NCI-H82 treated with DMSO at 0.1 percent for 48 hours (cell line): ENCODE data around the gene RPH3AL.

Source experiments
- DNase-seq: peaks from one replicate; lab custom pipeline; 2025; ENCODE audit not compliant: unreplicated experiment; lab: John Stamatoyannopoulos, UW

Gene RPH3AL

DNA sequence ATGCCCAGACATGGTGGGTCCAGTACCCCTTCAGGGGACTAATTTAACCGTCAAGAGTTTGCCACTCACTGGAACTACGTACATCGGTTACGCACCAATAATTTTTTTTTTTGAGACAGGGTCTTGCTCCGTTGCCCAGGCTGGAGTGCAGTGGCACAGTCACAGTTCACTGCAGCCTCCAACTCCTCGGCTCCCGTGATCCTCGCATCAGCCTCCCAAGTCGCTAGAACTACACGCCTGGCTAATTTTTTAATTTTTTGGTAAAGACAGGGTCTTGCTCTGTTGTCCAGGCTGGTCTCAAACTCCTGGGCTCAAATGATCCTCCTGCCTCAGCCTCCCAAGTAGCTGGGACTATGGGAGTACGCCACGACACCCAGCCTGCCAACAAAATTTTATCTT, 15.6 kb downstream of the RPH3AL start:
- no peak for DNase-seq

DNA sequence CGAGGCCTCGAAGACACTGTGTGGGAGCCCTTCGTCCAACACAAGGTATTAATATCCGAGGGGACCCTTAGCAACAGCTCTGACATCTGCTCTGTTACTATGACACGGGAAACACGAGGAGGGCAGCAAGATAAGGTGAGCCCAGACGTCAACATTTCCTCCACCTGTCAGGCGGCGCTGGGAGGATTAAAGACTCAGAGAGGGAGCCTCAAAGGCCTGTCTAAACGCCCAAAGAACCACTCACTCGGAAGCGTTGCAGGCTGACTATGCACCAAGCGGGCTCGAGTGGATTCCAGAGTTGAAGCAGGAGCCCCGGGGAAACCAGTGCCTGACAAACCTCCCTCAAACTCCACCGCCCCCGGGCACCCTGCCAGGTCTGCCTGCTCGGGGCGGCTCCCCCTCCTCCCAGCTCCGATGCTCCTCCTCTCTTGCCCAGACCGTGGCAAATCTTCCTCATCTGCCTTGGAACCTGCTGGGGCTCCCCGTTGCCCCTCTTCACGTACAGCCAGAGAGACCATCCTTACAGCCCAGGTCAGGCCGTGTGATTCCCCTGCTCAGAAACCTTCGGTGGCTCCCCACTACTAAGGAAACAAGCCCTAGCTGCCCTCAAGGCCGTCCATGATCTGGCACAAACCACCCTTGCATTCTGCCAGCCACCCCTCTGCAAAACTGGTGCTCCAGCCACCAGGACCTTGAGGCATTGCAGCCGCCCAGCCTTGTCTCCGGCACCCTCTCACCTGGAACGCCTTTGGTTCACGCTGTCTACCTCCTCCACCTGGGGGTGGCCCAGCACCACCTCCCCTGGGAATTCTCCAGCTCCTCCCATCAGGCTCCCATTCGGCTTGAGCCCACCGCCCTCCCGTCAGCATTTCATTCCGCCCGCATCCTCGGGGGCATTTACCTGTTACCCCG, 16.2 kb downstream of the RPH3AL start:
- peak; percentile 66 for DNase-seq

DNA sequence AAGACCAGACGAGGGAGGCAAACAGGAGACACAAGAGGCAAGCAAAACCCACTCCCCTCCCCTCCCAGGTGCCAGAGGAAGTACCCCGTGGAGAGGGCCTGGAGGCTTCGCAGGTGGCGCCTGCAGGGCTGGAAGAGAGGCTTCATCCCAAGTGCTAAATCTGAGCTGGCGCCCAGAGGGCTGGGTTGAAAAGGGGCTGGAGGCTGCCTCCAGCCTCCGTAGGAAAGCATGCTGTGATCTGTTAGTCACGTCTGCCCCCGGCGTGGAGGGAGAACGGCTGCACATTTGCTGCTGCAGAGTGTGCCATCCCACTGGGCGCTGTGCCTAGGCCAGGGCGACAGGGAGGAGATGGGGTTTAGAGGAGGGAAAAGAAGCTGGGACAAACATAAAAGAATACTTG, 16.9 kb downstream of the RPH3AL start:
- DNase-seq, result no peak

DNA sequence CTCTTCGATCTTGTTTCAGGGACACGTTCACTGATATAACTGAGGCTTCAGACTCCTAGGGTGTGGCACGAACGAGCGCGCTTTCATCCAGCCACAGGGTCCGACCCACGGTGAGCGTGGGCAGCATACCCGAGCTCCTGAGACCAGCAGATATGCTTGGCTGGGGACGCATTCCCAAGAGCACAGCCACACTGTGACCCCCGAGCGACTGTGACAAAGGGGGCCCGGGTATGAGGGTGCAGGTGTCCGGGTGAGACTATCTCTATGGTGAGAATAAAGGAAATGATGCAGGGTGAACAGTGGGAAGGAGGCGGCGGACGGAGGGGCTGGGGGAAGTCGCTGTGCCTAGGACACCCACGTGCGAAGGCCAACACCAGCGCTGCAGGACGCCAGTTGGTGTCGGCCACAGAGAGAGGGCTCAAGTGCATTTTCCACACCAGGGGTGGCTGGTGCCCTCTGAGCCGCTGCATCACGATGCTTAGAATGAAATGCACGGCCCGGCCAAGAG, 17.6 kb downstream of the RPH3AL start:
- no peak for DNase-seq

DNA sequence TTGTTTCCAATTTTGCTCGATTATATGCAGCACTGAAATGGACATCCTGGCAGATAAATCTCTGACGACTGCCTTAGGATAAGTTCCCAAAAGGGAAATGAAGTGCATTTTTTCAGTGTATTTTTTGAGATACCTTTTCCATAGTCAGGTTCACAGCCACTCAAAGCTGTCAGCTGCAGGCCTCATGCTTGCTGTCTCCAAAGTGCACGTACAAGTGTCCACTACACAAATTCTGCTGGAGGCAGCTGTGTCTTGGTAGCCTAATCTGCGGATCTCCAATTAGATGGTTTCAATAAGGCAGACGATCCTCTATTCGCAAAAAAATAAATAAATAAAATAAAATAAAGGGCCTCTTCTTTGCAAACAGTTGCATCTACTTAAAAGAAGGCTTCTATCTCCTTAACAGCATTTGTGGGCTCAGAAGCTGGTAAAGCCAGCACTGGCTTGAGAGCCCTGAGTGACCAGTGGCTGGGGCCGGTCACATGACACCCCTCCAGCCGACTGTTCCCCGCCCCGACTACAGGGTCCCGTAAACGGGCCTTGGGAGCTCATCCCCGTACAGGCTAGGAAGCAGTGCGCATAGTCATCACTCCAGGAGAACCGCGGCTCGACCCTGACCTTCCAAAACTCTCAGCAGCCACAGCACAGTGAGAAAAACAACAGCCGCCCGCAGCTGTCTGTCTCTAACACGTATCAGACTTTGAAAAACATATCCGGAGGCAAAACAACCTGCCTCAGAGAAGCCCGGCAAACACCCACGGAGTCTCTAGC, 18.8 kb downstream of the RPH3AL start:
- no peak for DNase-seq

DNA sequence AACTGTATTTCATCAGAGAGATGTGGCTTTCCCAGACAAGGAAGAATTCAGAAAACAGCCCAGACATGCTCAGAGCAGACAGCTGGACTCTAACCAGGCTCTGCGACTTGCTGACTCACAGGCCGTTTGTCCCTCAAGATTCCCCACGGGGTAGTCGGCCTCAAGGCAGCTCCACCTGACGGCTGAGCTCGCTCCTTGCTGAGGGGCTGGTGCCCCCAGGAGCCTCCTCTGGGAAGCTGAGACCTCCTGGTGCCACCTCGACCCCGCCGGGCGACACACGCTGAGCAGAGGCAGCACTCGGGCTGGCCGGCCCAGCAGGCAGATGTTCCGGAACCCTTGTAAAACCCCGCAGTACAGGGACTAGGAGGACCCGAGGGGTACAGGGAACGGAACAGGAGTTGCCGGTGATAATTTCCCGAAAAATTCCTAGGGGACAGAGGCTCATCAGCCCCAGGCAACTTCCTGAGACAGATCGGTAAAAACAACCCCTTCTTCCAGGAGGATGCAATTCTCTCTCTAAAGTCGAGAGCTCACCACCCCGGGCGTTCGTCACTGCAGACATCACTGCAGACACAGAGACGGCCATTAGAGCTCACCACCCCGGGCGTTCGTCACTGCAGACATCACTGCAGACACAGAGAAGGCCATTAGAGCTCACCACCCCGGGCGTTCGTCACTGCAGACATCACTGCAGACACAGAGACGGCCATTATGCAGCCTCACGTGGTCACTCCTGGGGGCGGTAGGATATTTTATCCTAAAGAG, 19.9 kb downstream of the RPH3AL start:
- DNase-seq, result no peak

DNA sequence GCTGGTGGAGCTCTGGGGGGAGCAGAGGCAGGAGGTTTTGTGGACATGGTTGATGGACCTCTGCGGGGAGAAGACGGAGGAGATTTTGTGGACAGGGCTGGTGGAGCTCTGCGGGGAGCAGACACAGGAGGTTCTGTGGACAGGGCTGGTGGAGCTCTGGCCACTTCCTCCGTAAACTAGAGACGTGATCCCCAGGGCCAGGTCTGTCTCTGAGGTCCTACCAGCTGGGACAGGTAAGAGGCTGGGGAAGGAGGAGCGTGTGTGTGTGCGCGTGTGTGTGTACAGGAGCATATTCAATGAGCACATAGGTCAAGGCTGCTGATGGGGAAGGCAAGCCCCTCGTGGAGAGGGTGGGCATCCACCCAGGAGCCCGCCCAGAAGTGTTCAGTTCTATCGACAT, 20.6 kb downstream of the RPH3AL start:
- DNase-seq, result no peak

DNA sequence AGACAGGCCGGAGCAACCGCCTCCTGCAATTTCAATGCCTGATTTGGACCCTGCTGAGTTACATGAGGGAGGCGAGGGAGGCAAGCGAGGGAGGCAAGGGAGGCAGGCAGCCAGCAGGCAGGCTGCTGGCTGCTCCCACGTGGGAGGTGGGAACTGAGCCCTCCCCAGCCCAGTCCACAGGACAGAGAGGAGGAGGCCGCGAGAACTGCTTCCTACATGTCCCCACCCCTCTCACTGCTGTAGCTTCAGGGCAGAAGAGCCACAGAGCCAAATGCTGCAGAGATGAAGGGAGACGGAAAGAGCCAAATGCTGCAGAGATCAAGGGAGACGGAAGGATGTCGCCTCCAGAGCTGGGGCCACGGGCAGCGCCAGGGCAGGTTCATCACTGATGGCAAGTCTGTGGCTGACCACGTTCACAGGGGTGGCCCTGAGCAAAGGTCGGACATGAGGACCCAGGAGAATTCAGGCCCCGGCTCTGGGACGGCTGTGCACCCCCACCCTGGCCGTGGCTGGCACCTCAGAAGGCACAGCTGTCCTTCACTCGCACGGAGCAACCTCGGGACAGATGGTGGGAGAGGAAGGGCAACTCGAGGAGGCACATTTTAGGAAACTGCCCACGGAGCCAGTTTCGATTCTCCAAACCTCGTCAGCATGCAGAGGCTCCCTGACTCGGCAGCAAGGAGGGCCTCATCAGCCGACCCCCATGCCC, 21.5 kb downstream of the RPH3AL start:
- no peak for DNase-seq

DNA sequence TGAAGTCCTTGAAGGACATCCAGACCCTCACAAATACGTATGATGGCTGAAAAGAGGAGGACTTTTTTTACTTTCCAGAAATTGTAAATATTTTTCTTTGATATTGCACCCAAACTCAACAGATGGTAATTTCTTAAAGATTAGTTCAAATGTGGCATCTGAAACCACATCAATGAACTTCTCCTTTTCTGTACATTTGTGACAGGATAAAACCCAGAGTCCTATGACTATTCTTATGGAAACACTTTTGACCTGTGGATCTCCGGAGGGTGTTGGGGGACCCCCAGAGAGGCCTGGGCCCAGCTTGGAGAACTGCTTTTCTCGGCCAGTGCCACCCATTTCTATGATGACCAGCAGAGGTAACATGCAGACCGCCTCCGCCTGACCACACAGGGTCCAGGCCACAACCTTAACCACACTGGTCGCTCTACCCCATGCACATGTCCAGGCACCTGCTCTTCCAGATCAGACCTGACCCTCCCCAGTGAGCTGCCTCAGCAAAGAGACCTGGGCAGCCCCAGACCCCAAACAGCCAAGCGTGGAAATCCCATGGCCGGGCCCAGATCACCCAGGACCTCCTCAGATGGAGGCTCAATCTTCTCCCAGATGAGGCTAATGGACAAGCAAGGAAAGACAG, 22.7 kb downstream of the RPH3AL start:
- no peak for DNase-seq

DNA sequence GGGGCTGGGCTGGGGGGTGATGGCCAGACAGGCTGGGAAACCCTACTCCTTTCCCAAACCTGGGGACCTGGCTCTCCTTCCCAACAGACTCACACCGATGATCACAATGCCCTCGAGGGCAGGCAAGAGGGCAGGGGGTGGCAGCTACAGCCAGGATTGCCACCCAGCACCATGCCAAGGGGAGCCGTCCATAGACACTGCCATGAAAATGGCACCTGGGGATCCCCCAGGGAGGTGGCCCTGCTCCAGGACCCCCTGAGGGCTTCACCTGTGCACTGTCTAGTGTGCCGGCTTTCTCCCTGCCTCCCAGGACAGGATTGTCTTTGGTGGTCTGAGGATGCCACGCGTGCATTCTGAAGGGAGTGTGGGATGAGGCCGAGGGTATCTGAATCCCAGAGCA, 24.6 kb downstream of the RPH3AL start:
- DNase-seq, result no peak

DNA sequence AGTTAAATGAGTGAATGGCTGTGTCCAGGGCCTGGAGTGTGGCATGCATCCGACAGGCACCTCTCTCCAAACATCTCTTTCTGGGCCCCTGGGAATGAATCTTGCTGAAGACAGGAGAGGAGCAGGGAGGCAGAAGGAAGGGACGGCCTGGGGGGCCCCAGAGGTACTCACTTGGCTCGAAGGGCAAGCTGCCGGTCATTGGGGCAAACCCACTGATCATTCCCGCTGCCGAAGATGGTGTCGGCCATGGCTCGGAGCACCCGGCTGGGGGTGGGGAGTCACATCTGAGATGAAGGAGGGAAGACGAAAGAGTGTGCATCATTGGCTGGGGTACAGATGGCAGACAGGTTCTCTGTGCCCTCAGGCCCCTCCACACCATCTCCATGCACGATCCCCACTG, 25.3 kb downstream of the RPH3AL start:
- no peak for DNase-seq

DNA sequence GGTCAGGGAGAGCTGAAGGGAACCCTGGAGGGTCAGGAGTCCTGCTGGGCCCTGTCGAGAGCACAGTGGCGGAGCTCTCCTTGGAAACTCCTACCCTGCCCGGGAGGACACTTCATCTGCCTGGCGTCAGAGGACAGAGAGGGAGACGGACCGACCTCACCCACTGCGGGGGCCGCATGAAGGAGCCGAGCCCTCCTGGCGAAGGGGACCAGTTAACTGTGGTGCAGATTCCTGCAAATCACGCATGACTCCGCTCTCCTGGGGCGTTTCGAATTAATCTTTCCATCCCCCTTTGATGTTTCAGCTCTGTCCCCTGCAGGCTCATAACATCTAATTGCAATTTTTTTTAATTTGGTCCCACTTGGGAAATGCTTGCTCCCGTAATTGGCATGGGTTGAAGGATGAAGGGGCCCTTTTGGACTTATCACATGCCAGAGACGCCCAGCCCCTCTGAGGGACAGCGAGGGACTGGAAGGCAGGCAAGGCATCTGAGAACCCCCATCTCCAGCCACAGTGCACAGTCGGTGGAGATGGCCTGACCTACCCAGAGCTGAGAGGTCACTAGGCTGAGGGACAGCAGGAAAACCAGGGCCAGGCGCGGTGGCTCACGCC, 26.5 kb downstream of the RPH3AL start:
- no peak for DNase-seq

DNA sequence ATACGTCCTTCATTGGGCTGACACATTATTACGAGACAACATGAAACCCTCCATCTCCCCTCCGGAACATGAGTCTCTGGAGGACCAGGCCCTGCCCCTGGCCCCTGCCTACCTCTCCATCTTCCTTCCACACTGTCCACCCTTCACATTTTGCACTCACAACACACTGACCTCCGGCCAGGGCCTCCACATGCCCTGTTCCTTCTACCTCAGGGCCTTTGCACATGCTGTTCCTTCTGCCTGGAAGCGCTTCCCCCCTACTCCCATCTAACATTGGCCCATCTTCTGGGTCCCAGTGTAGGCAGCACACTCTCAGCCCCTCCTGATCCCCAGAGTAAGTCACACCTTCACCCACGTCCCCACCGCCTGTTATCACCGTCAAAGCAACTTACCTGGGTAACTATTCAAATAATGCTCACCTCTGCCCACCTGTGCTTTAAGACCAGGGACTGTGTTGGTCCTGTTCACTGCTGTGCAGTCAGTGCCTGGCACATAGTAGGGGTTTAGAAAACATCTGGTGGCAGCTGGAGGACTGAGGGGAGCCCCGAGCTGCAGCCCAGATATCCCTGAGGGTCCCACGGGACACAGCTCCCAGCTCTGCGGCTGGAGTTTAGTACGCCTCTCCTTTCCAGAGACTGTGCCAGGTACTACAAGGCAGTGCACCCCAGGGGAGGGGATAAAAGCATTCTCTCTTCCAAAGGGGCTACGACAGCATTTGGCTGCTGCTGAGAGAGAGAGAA, 27.2 kb downstream of the RPH3AL start:
- DNase-seq, result no peak

DNA sequence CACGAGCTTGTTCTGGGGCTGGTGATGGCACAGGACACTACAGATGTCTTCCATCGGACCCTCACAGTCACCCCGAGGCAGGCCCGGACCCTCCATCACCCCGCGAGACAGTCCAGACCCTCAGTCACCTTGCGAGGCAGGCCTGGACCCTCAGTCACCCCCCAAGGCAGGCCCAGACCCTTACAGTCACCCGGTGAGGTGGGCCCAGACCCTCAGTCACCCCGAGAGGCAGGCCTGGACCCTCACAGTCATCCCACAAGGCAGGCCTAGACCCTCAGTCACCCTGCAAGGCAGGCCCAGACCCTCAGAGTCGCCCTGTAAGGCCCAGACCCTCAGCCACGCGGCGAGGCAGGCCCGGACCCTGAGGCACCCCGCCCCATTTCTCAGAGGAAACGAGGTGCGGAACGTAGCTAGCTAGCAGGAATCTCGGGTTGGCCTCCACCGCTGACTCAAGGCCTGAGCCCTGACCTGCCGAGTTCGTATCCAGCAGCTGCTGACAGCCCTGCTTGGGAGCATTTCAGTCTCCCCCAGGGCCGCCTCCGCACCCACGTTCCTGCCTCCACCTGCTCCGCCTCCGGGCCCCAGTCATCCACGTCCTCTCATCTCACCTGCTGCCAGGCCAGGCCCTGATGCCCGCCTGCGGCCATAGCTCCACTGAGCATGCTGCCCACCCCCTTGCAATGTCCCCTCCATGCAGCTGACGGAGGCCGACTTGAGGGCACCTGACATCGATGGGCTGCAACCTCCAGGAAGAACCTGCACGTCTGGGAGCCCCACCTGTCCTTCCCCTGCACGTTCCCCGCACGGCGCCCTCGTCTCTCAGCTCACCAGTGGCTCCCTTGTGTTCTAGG, 28.7 kb downstream of the RPH3AL start:
- DNase-seq, result no peak

DNA sequence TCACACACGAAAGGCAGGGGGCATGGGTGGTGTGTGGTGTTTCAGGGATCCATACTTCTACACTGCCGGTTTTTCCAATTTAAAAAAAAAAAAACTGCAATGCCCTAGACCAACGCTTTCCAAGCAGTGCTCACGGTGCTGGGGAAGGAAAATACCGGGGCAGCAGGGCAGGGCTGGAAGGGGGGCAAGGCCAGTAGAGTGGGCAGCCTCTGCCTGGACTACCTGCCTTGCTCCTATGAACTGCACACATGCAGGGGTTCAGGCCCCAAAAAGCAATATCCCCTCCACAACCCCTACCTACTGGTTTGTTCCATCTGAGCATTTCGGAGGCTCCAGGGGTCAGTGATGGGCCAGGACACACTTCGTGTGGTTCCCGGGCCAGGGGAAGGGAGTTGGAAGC, 29.4 kb downstream of the RPH3AL start:
- no peak for DNase-seq

DNA sequence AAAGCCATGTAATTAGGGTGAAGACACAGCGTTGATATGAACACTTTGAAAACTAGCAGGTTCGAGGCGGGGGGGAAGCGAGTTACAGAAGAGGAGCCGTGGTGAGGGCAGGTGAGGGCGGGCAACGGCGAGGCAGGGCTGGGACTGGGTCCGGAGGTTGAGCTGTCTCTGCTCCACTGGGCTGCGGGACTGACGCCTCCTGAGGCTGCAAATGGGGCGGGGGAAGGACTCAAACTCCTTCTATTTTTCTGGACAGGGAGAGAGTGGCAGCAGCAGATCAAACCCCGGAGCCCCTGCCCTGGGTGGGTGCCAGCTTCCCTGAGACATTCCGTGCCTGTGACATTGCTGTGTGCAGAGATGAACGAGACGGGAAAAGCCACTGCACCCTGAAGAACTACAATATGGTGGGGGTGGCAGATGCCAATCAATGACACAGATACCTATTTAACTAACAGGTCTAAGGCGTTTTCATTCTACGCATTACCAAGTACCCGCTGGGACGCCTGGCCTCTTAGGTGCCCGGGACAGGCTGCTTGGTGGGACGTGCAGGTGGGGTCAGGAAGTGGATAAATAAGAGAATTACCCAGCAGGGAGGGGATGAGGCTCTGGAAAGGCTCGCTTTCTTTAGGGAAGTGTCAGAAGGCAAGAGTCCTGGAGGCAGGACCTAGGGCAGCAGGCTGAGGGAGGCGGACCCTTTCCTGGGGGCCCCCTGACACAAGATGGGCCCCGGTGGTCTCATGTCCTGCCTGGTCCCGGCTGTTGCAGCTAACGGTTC, 30.4 kb downstream of the RPH3AL start:
- DNase-seq, result no peak

DNA sequence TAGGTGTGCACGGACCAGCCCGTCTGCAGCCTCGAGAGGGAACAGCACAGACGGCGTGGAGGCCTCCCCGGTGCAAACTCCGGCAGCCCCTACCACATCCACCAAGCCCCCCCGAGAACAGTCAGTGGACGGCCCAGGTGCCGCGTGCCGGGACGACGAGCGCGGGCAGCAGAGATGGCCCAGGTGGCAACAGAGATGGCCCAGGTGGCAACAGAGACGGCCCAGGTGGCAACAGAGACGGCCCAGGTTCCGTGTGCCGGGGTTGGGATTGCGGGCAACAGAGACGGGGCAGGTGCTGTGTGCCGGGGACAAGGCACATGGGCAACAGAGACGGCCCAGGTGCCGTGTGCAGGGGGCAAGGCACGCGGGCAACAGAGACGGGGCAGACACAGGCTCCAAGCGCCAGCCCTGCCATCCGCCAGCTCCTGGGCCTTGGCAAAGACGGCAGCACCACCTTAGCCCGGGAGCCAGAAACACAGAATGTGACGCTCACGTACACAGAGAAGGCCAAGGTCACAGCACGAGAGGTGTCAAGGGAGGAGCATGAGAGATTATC, 31.1 kb downstream of the RPH3AL start:
- no peak for DNase-seq
